Trophoblast cell (in vitro differentiated cells and primary cell): ENCODE measurements around the gene IQCH.
"Not testable (repeated sequence)": the region's sequence is repeated elsewhere in the genome, so short reads cannot be mapped to it uniquely, and the experiment has no call there.

Experiments used
- DNase-seq, 2 donors: peaks; one replicate each; pipeline ENCODE4 v3.0.0-alpha.2; 2016
- H2AFZ ChIP-seq: 2 replicates; pipeline ENCODE4 v1.6.1; 2013; ENCODE audit warnings: low read length, moderate library complexity, mild to moderate bottlenecking; ENCODE audit not compliant: insufficient read depth, poor library complexity
- H2AK5ac ChIP-seq: 2 replicates; pipeline ENCODE4 v1.6.1; 2013; ENCODE audit warnings: mild to moderate bottlenecking, low read length
- H2BK120ac ChIP-seq: 2 replicates; pipeline ENCODE4 v1.6.1; 2013; ENCODE audit warnings: low read length, mild to moderate bottlenecking, moderate library complexity; ENCODE audit not compliant: insufficient read depth, poor library complexity
- H2BK12ac ChIP-seq: 2 replicates; pipeline ENCODE4 v1.6.1; 2013; ENCODE audit warnings: mild to moderate bottlenecking, low read length, moderate library complexity
- H2BK5ac ChIP-seq: 2 replicates; pipeline ENCODE4 v1.6.1; 2013; ENCODE audit warnings: low read length, low read depth, moderate library complexity, mild to moderate bottlenecking; ENCODE audit not compliant: poor library complexity
- H3K14ac ChIP-seq: 2 replicates; pipeline ENCODE4 v1.6.1; 2013; ENCODE audit warnings: mild to moderate bottlenecking, low read length
- H3K18ac ChIP-seq: 2 replicates; pipeline ENCODE4 v1.6.1; 2013; ENCODE audit warnings: mild to moderate bottlenecking, low read length
- H3K23ac ChIP-seq: 2 replicates; pipeline ENCODE4 v1.6.1; 2013; ENCODE audit warnings: low read length
- H3K27ac ChIP-seq: 2 replicates; pipeline ENCODE4 v1.5.1; 2013; ENCODE audit warnings: low read depth, mild to moderate bottlenecking, inconsistent platforms, low read length, moderate library complexity
- H3K27me3 ChIP-seq: 2 replicates; pipeline ENCODE4 v1.6.1; 2013; ENCODE audit warnings: inconsistent platforms, mild to moderate bottlenecking, low read length, moderate library complexity; ENCODE audit not compliant: insufficient read depth
- H3K36me3 ChIP-seq, 2 experiments: 1 replicate in 1 of 2; 2 replicates in 1 of 2; pipeline ENCODE4 v1.6.1; 2013; ENCODE audit warnings: low read length in 2 of 2, mild to moderate bottlenecking in 2 of 2, moderate library complexity in 1 of 2; ENCODE audit not compliant: insufficient read depth in 2 of 2, control insufficient read depth in 1 of 2
- H3K4ac ChIP-seq: 2 replicates; pipeline ENCODE4 v1.6.1; 2013; ENCODE audit warnings: low read depth, mild to moderate bottlenecking, low read length, moderate library complexity
- H3K4me1 ChIP-seq, 2 experiments: 1 replicate in 1 of 2; 2 replicates in 1 of 2; pipeline ENCODE4 v1.6.1; 2013; ENCODE audit warnings: low read length in 2 of 2, mild to moderate bottlenecking in 2 of 2, moderate library complexity in 1 of 2; ENCODE audit not compliant: insufficient read depth in 2 of 2, control insufficient read depth in 1 of 2
- H3K4me2 ChIP-seq: 2 replicates; pipeline ENCODE4 v1.6.1; 2013; ENCODE audit warnings: inconsistent platforms, mild to moderate bottlenecking, low read length, moderate library complexity
- H3K4me3 ChIP-seq: 2 replicates; pipeline ENCODE4 v1.5.1; 2013; ENCODE audit warnings: mild to moderate bottlenecking, low read depth, low read length, inconsistent platforms
- H3K79me1 ChIP-seq: one replicate; pipeline ENCODE4 v1.6.1; 2013; ENCODE audit warnings: low read length
- H3K79me2 ChIP-seq: 2 replicates; pipeline ENCODE4 v1.6.1; 2013; ENCODE audit warnings: low read length, mild to moderate bottlenecking; ENCODE audit not compliant: control insufficient read depth, insufficient read depth, poor library complexity
- H3K9ac ChIP-seq: 2 replicates; pipeline ENCODE4 v1.6.1; 2013; ENCODE audit warnings: mild to moderate bottlenecking, low read length
- H3K9me3 ChIP-seq: 2 replicates; pipeline ENCODE4 v1.6.1; 2013; ENCODE audit warnings: low read depth, mild to moderate bottlenecking, control low read depth, inconsistent platforms, low read length; ENCODE audit not compliant: insufficient read depth
- H4K12ac ChIP-seq: 2 replicates; pipeline ENCODE4 v1.6.1; 2013; ENCODE audit warnings: low read depth, mild to moderate bottlenecking, low read length, moderate library complexity
- H4K8ac ChIP-seq: 2 replicates; pipeline ENCODE4 v1.6.1; 2013; ENCODE audit warnings: low read depth, mild to moderate bottlenecking, low read length, moderate library complexity
- H4K91ac ChIP-seq: one replicate; pipeline ENCODE4 v1.6.1; 2013; ENCODE audit warnings: low read depth, mild to moderate bottlenecking, low read length, moderate library complexity
- WGBS: extraction: QIAGEN DNeasy Blood & Tissue Kit; methylation state at CpG from one replicate; pipeline ENCODE4 v1.1.7; 2013; ENCODE audit warnings: missing lambda C conversion rate; ENCODE audit not compliant: insufficient read length, insufficient coverage; ENCODE audit errors: extremely low coverage; 5-methylcytosine and 5-hydroxymethylcytosine counted together

Gene IQCH

DNA sequence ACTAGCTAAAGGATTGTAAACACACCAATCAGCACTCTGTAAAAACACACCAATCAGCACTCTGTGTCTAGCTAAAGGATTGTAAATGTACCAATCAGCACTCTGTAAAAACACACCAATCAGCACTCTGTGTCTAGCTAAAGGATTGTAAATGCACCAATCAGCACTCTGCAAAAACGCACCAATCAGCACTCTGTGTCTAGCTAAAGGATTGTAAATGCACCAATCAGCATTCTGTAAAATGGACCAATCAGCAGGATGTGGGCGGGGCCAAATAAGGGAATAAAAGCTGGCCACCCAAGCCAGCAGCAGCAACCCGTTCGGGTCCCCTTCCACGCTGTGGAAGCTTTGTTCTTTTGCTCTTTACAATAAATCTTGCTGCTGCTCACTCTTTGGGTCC is 8.0 kb upstream of the IQCH start:
- not testable (repeated sequence) for H4K91ac ChIP-seq, H3K9ac ChIP-seq, H3K4me2 ChIP-seq, H2AFZ ChIP-seq, H2AK5ac ChIP-seq, H3K4me1 ChIP-seq, H4K12ac ChIP-seq, H2BK5ac ChIP-seq, H3K27ac ChIP-seq, H3K27me3 ChIP-seq, H3K9me3 ChIP-seq, DNase-seq, H3K79me2 ChIP-seq, H3K14ac ChIP-seq, H3K79me1 ChIP-seq, H3K4me3 ChIP-seq, H3K18ac ChIP-seq, H4K8ac ChIP-seq, H2BK12ac ChIP-seq, H3K4ac ChIP-seq, H3K36me3 ChIP-seq, H3K23ac ChIP-seq, H2BK120ac ChIP-seq
- no CpG with 5 or more reads among the region's 5 CpGs for WGBS

DNA sequence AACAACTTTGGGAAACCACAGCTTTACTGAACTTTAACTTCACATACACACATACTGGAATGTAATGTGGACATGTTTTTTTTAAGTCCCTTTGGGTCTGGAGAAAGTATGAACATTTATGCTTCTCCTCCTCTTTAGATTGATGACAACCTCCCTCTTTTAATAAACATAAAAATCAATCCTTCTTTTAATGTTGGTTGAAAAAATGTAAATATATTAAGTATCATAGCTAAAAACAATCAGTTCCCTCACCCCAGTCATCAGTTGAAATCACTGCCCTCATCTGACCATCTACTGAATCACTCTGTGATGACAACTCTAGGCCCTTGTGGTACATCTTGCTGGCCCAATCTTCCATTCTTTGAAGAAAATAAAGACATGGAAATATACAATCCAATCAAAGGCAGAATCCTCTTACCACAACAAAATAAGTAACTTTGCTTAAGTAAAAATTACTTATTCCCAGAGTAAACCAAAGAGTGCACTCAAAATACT is 6.5 kb upstream of the IQCH start:
- Histone ChIP-seq H3K27ac (no peak overlapping the region), H2BK120ac (no peak overlapping the region), H3K79me1 (no peaks in the 10 kb centered on the region), H3K4ac (no peak overlapping the region), H3K4me1 (peaks cover 0 to under 1% of the 10 kb centered on the region in 2 experiments), H4K8ac (no peak overlapping the region), H3K27me3 (no peaks in the 10 kb centered on the region), H2AK5ac (no peak overlapping the region), H2BK5ac (no peak overlapping the region), H4K91ac (no peak overlapping the region), H3K9me3 (no peaks in the 10 kb centered on the region), H3K18ac (no peak overlapping the region), H3K36me3 (peaks cover 5 to 7% of the 10 kb centered on the region in 2 experiments), H3K79me2 (peaks cover 2% of the 10 kb centered on the region), H2BK12ac (no peak overlapping the region), H3K4me2 (no peak overlapping the region), H3K4me3 (no peak overlapping the region), H2AFZ (no peak overlapping the region), H3K23ac (no peak overlapping the region), H3K14ac (no peak overlapping the region), H4K12ac (no peak overlapping the region), H3K9ac (no peak overlapping the region)
- DNase-seq, result no peak

DNA sequence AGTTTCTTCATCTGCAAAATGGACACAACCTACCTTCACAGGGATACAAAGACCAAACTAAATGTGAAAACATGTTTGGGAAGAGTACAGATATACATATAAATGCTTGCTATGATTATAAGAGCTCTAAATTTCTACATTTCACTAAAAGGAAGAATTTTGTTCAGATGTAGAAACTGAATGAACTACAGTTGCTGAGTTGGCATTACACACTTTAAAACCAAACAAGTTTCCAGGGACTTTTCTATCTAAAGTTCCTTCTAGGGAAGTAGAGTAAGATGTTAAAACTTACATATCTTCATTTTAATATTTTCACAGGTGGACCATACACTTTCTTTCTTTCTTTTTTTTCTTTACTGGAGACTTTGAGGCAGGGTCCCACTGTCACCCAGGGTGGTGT is 4.8 kb upstream of the IQCH start:
- H4K12ac ChIP-seq, result no peak overlapping the region

DNA sequence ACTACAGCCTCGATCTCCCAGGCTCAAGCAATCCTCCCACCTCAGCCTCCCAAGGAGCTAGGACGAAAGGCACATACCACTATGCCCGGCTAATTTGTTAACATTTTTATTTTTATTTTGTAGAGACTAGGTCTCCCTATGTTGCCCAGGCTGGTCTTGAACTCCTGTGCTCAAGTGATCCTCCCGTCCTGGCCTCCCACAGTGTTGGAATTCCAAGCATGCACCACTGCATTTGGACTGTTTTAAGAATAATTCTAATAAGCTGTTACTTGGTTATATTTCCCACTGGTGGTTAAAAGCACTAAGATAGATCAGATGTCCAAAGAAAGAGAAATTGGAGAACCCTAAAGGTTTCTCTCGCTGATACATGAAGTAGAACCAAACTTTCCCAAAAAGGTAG is 3.3 kb upstream of the IQCH start:
- peaks cover 0 to 7% of the 10 kb centered on the region in 2 experiments for H3K4me1 ChIP-seq
- H3K23ac ChIP-seq, result no peak overlapping the region
- H3K4me2 ChIP-seq, result no peak overlapping the region
- H3K18ac ChIP-seq, result no peak overlapping the region
- peaks cover 9% of the 10 kb centered on the region for H3K79me2 ChIP-seq
- no peak overlapping the region for H3K9ac ChIP-seq
- no peak overlapping the region for H3K14ac ChIP-seq
- no peak overlapping the region for H3K4me3 ChIP-seq
- no peak overlapping the region for H4K12ac ChIP-seq
- no peak overlapping the region for H2BK5ac ChIP-seq
- H3K36me3 ChIP-seq, result peaks cover 3% of the 10 kb centered on the region in 2 experiments
- H3K27me3 ChIP-seq, result no peaks in the 10 kb centered on the region
- DNase-seq, result no peak
- H2AFZ ChIP-seq, result no peak overlapping the region
- no peaks in the 10 kb centered on the region for H3K9me3 ChIP-seq
- no peak overlapping the region for H2BK120ac ChIP-seq
- H2AK5ac ChIP-seq, result no peak overlapping the region
- peaks cover 7% of the 10 kb centered on the region for H3K79me1 ChIP-seq
- no peak overlapping the region for H4K91ac ChIP-seq
- H4K8ac ChIP-seq, result no peak overlapping the region
- H3K27ac ChIP-seq, result no peak overlapping the region
- no CpG with 5 or more reads among the region's 5 CpGs for WGBS
- H2BK12ac ChIP-seq, result no peak overlapping the region
- peak overlapping the region; percentile 75 for H3K4ac ChIP-seq

More for the DNA sequence above, 4.8 kb upstream of the IQCH start:
- peak overlapping the region; percentile 6 for H3K4ac ChIP-seq
- no peak overlapping the region for H4K8ac ChIP-seq
- no peaks in the 10 kb centered on the region for H3K27me3 ChIP-seq
- no peak overlapping the region for H4K91ac ChIP-seq
- H3K9me3 ChIP-seq, result no peaks in the 10 kb centered on the region
- H3K14ac ChIP-seq, result no peak overlapping the region
- DNase-seq, result no peak
- H2AK5ac ChIP-seq, result no peak overlapping the region
- no peak overlapping the region for H3K27ac ChIP-seq
- H3K23ac ChIP-seq, result no peak overlapping the region
- no peak overlapping the region for H3K4me2 ChIP-seq
- no peak overlapping the region for H2AFZ ChIP-seq
- H3K4me1 ChIP-seq, result peaks cover 0 to 7% of the 10 kb centered on the region in 2 experiments
- no peak overlapping the region for H3K9ac ChIP-seq
- H2BK12ac ChIP-seq, result no peak overlapping the region
- H2BK5ac ChIP-seq, result no peak overlapping the region
- H3K4me3 ChIP-seq, result no peak overlapping the region
- peaks cover 5 to 7% of the 10 kb centered on the region in 2 experiments for H3K36me3 ChIP-seq
- peaks cover 9% of the 10 kb centered on the region for H3K79me2 ChIP-seq
- H3K18ac ChIP-seq, result no peak overlapping the region
- H3K79me1 ChIP-seq, result peaks cover 5% of the 10 kb centered on the region
- no peak overlapping the region for H2BK120ac ChIP-seq
